ENCODE measurements around the gene POLR1E.

POLR1E gene

DNA sequence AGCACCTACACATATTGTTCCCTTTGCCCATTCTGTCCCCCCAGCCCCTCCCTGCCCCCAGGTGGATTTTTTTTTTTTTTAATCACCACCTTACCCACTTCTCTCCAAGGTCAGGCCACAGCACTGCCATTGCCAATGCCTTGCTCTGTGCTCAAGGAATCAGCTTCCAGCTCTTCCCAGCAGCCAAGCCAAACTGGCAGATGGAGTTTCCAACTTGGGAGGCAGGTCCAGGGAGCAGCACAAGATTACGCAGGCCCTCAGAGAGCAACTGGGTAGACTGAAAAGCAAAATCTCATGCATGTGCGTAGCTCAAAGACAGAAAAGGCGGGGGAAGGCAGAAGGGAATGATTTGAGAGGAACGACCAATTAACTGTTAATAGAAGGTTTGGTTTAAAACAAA lies 48.1 kb upstream of the POLR1E start:
- ATAC-seq (ENCODE audit: insufficient read depth, low read depth) (no peak), DNase-seq (no peak)
- Histone ChIP-seq H4K20me1 (ENCODE audit: insufficient read depth, low read length) (peaks cover 12% of the 10 kb centered on the region), H3K36me3 (ENCODE audit: insufficient read depth, low read length) (peaks cover 91% of the 10 kb centered on the region), H3K9ac (ENCODE audit: low read depth, low read length) (no peak overlapping the region), H3K4me1 (ENCODE audit: insufficient read depth, low read length) (no peaks in the 10 kb centered on the region), H3K27ac (ENCODE audit: low read length) (no peak overlapping the region), H3K4me2 (ENCODE audit: insufficient read depth, low read length) (no peak overlapping the region), H3K4me3 (ENCODE audit: low read depth in 1 of 2, low read length in 2 of 2) (no peak overlapping the region), H3K9me3 (ENCODE audit: insufficient read depth, low read length, severe bottlenecking) (no peaks in the 10 kb centered on the region), H3K79me2 (ENCODE audit: insufficient read depth, low read length) (peaks cover 11% of the 10 kb centered on the region; the same call in 1 of the 2 replicates), H3K27me3 (ENCODE audit: insufficient read depth, low read length, poor library complexity) (no peaks in the 10 kb centered on the region), H2AFZ (ENCODE audit: low read depth, low read length) (no peak overlapping the region)
- no peak for TF ChIP-seq EZH2 (IDR thresholded peaks at IDR 0.05; ENCODE audit: borderline replicate concordance, low read depth, low read length, severe bottlenecking)
- TF ChIP-seq, protein P1, sequence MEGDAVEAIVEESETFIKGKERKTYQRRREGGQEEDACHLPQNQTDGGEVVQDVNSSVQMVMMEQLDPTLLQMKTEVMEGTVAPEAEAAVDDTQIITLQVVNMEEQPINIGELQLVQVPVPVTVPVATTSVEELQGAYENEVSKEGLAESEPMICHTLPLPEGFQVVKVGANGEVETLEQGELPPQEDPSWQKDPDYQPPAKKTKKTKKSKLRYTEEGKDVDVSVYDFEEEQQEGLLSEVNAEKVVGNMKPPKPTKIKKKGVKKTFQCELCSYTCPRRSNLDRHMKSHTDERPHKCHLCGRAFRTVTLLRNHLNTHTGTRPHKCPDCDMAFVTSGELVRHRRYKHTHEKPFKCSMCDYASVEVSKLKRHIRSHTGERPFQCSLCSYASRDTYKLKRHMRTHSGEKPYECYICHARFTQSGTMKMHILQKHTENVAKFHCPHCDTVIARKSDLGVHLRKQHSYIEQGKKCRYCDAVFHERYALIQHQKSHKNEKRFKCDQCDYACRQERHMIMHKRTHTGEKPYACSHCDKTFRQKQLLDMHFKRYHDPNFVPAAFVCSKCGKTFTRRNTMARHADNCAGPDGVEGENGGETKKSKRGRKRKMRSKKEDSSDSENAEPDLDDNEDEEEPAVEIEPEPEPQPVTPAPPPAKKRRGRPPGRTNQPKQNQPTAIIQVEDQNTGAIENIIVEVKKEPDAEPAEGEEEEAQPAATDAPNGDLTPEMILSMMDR (IDR thresholded peaks at IDR 0.05; ENCODE audit: borderline replicate concordance, extremely low read depth, low read length, poor library complexity, severe bottlenecking): no peak

DNA sequence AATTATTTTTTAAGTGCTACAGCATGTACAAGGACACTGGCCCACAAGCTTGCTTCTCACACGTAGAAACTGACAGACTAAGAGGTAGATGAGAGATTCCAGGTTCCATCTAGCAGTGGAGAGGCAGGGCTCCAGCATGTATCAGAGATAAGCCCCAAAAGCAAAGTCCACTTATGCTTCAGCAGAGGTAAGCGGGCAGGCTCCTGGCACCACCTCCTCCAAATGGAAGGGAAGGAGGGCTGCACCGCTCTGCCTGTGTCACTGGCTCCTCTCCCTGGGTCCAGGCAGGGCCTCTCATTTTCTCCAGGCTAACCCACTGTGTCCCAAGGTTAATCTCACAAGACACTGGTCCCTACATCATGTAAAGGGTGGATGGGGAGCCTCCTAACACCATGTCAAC lies 47.4 kb upstream of the POLR1E start:
- Histone ChIP-seq H3K9ac (ENCODE audit: low read depth, low read length) (no peak overlapping the region), H3K36me3 (ENCODE audit: insufficient read depth, low read length) (peaks cover 92% of the 10 kb centered on the region), H4K20me1 (ENCODE audit: insufficient read depth, low read length) (peaks cover 12% of the 10 kb centered on the region), H3K79me2 (ENCODE audit: insufficient read depth, low read length) (peaks cover 17% of the 10 kb centered on the region; the same call in 1 of the 2 replicates), H2AFZ (ENCODE audit: low read depth, low read length) (no peak overlapping the region), H3K27ac (ENCODE audit: low read length) (no peak overlapping the region), H3K4me1 (ENCODE audit: insufficient read depth, low read length) (no peaks in the 10 kb centered on the region), H3K9me3 (ENCODE audit: insufficient read depth, low read length, severe bottlenecking) (no peaks in the 10 kb centered on the region), H3K4me2 (ENCODE audit: insufficient read depth, low read length) (no peak overlapping the region), H3K27me3 (ENCODE audit: insufficient read depth, low read length, poor library complexity) (no peaks in the 10 kb centered on the region), H3K4me3 (ENCODE audit: low read depth in 1 of 2, low read length in 2 of 2) (no peak overlapping the region)
- ATAC-seq (ENCODE audit: insufficient read depth, low read depth) (no peak), DNase-seq (no peak)
- TF ChIP-seq EZH2 (IDR thresholded peaks at IDR 0.05; ENCODE audit: borderline replicate concordance, low read depth, low read length, severe bottlenecking): no peak
- TF ChIP-seq, protein P1 (IDR thresholded peaks at IDR 0.05; ENCODE audit: borderline replicate concordance, extremely low read depth, low read length, poor library complexity, severe bottlenecking): no peak

DNA sequence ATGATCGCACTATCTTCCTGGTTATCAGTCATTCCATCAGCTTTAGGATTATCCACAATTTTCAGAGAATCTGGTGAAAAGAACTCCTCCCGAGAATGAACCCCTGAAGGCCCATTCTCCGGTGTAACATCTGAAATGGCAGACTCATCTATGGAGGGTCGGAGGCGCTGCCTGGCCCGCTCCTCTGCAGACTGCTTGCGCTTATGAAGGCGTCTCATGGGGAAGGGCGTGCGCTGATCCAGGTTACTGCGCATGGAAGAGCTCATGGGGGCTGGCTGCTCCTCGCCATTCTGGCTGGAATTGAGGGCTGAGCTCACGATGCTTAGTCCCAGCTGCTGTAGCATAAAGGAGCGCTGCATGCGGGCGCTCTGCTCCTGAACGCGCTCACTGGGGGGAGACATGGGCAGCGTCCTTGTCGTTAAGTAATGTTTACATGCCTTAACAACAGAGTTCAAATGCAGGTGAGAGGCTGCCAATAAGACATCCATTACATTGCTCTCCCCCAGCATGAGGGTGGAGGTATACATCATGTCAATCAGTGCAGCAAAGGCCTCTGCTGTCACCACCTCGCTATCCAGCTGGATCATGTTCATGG lies 43.9 kb upstream of the POLR1E start:
- Histone ChIP-seq H4K20me1 (ENCODE audit: insufficient read depth, low read length) (peaks cover 20% of the 10 kb centered on the region), H3K9ac (ENCODE audit: low read depth, low read length) (no peak overlapping the region), H3K27ac (ENCODE audit: low read length) (no peak overlapping the region), H3K9me3 (ENCODE audit: insufficient read depth, low read length, severe bottlenecking) (no peaks in the 10 kb centered on the region), H3K79me2 (ENCODE audit: insufficient read depth, low read length) (peaks cover 40% of the 10 kb centered on the region), H3K36me3 (ENCODE audit: insufficient read depth, low read length) (peaks cover 60% of the 10 kb centered on the region), H3K4me1 (ENCODE audit: insufficient read depth, low read length) (no peaks in the 10 kb centered on the region), H3K27me3 (ENCODE audit: insufficient read depth, low read length, poor library complexity) (no peaks in the 10 kb centered on the region), H2AFZ (ENCODE audit: low read depth, low read length) (no peak overlapping the region), H3K4me2 (ENCODE audit: insufficient read depth, low read length) (no peak overlapping the region), H3K4me3 (ENCODE audit: low read depth in 1 of 2, low read length in 2 of 2) (no peak overlapping the region)
- ATAC-seq (ENCODE audit: insufficient read depth, low read depth) (no peak), DNase-seq (no peak)
- TF ChIP-seq EZH2 (IDR thresholded peaks at IDR 0.05; ENCODE audit: borderline replicate concordance, low read depth, low read length, severe bottlenecking): no peak
- TF ChIP-seq, protein P1 (IDR thresholded peaks at IDR 0.05; ENCODE audit: borderline replicate concordance, extremely low read depth, low read length, poor library complexity, severe bottlenecking): no peak

All from DND-41 (cell line).